H1 (cell line): ENCODE data around the gene ELMOD1. TPM values are rescaled to one million over a fixed set of nuclear protein-coding genes. Genes with fewer than 3 reads are reported as not detected.

Experiments used
- CTCF ChIA-PET: fragments of 300-600 bp; sonication (Branson Sonifier 250); formaldehyde crosslinking; loops from one replicate; lab custom pipeline; 2021; ENCODE audit not compliant: partially characterized antibody; lab: Charles Lee
- POLR2A ChIA-PET: fragments of 300-600 bp; sonication (Branson Sonifier 250); formaldehyde crosslinking; loops from one replicate; lab custom pipeline; 2021; ENCODE audit warnings: inconsistent platforms; ENCODE audit not compliant: partially characterized antibody; lab: Charles Lee
- DNase-seq, 2 experiments: peaks; one replicate each; pipeline versions ENCODE4 v3.0.0 to v3.0.0-alpha.2; 2010 to 2022; ENCODE audit warnings: low spot score in 2 of 2, low read depth in 1 of 2, mixed read lengths in 1 of 2
- FAIRE-seq: peaks from 2 replicates; lab custom pipeline; 2011; peaks lifted over from hg19 to GRCh38; lab: Jason Lieb, UNC
- H2AFZ ChIP-seq: 2 replicates; pipeline ENCODE4 v1.8.1; 2012; ENCODE audit warnings: low read length, inconsistent platforms
- H2AK5ac ChIP-seq: 2 replicates; pipeline ENCODE4 v1.6.1; 2013; ENCODE audit warnings: low read depth, low read length
- H2BK120ac ChIP-seq: replicated peaks from 2 replicates; pipeline ENCODE3; 2013; ENCODE audit warnings: low read depth, low read length, inconsistent platforms
- H2BK12ac ChIP-seq: 2 replicates; pipeline ENCODE4 v1.6.1; 2013; ENCODE audit warnings: low read depth, low read length
- H2BK15ac ChIP-seq: 2 replicates; pipeline ENCODE4 v1.6.1; 2013; ENCODE audit warnings: low read length
- H2BK20ac ChIP-seq: 2 replicates; pipeline ENCODE4 v1.6.1; 2013; ENCODE audit warnings: low read length
- H2BK5ac ChIP-seq: 2 replicates; pipeline ENCODE4 v1.6.1; 2013; ENCODE audit warnings: low read depth, low read length
- H3K14ac ChIP-seq: 2 replicates; pipeline ENCODE4 v1.6.1; 2013; ENCODE audit warnings: inconsistent platforms; ENCODE audit not compliant: insufficient read length
- H3K18ac ChIP-seq: 2 replicates; pipeline ENCODE4 v1.6.1; 2013; ENCODE audit warnings: low read length; ENCODE audit errors: extremely low read depth
- H3K23ac ChIP-seq: 2 replicates; pipeline ENCODE4 v1.6.1; 2013; ENCODE audit warnings: inconsistent platforms; ENCODE audit not compliant: insufficient read length
- H3K23me2 ChIP-seq: 2 replicates; pipeline ENCODE4 v1.6.1; 2013; ENCODE audit warnings: low read depth, low read length
- H3K27ac ChIP-seq: 2 replicates; pipeline ENCODE4 v1.6.1; 2011; ENCODE audit warnings: low read depth, low read length, inconsistent platforms
- H3K27me3 ChIP-seq, 4 experiments: replicated peaks in 1 of 4; 1 replicate in 1 of 4; 2 replicates in 3 of 4; pipeline versions ENCODE4 v1.6.1 to v1.8.1; 2011 to 2013; ENCODE audit warnings: low read length in 3 of 4, mild to moderate bottlenecking in 3 of 4, inconsistent platforms in 2 of 4, mixed read lengths in 2 of 4, moderate library complexity in 1 of 4; ENCODE audit not compliant: control insufficient read depth in 3 of 4, insufficient read depth in 3 of 4; ENCODE audit errors: extremely low read depth in 1 of 4
- H3K36me3 ChIP-seq, 4 experiments: 2 replicates each; pipeline versions ENCODE4 v1.6.1 to v1.8.1; 2011 to 2013; ENCODE audit warnings: mild to moderate bottlenecking in 4 of 4, low read length in 3 of 4, moderate library complexity in 2 of 4, control low read depth in 1 of 4, inconsistent platforms in 1 of 4; ENCODE audit not compliant: insufficient read depth in 4 of 4, control insufficient read depth in 2 of 4
- H3K4ac ChIP-seq: replicated peaks from 2 replicates; pipeline ENCODE3; 2013; ENCODE audit warnings: low read length, low read depth, mixed read lengths, inconsistent platforms; ENCODE audit not compliant: insufficient read length
- H3K4me1 ChIP-seq, 4 experiments: replicated peaks in 1 of 4; 1 replicate in 1 of 4; 2 replicates in 3 of 4; pipeline versions ENCODE4 v1.6.1 to v1.8.1; 2011 to 2013; ENCODE audit warnings: low read length in 3 of 4, inconsistent platforms in 2 of 4, mixed read lengths in 1 of 4; ENCODE audit not compliant: insufficient read depth in 4 of 4, control insufficient read depth in 3 of 4
- H3K4me2 ChIP-seq, 2 experiments: 2 replicates each; pipeline versions ENCODE4 v1.6.1 to v1.8.1; 2011 to 2013; ENCODE audit warnings: low read depth in 2 of 2, low read length in 2 of 2, control low read depth in 1 of 2, inconsistent platforms in 1 of 2, mild to moderate bottlenecking in 1 of 2; ENCODE audit not compliant: insufficient read depth in 1 of 2
- H3K4me3 ChIP-seq, 4 experiments: fragments of 200-600, 300-600 bp in 1 of 4; sonication (generic), shearing (Covaris generic), sonication (Bioruptor Twin) in 1 of 4; 2 replicates each; pipeline versions ENCODE4 v1.5.1 to v1.8.1; 2011 to 2016; ENCODE audit warnings: low read length in 4 of 4, low read depth in 3 of 4, control low read depth in 2 of 4, inconsistent platforms in 2 of 4, mild to moderate bottlenecking in 2 of 4, mixed read lengths in 1 of 4, moderate library complexity in 1 of 4; ENCODE audit not compliant: insufficient read depth in 2 of 4; ENCODE audit errors: extremely low read depth in 1 of 4
- H3K56ac ChIP-seq: replicated peaks from 2 replicates; pipeline ENCODE3; 2013; ENCODE audit warnings: low read depth, mild to moderate bottlenecking, mixed read lengths, low read length, inconsistent platforms; ENCODE audit not compliant: insufficient read length
- H3K79me1 ChIP-seq: 2 replicates; pipeline ENCODE4 v1.6.1; 2013; ENCODE audit warnings: low read depth, low read length, control low read depth
- H3K79me2 ChIP-seq, 2 experiments: 2 replicates each; pipeline versions ENCODE4 v1.6.1 to v1.8.1; 2012 to 2013; ENCODE audit warnings: low read length in 2 of 2, mild to moderate bottlenecking in 2 of 2, inconsistent platforms in 1 of 2; ENCODE audit not compliant: insufficient read depth in 2 of 2, control insufficient read depth in 1 of 2
- H3K9ac ChIP-seq, 4 experiments: replicated peaks in 1 of 4; 1 replicate in 1 of 4; 2 replicates in 3 of 4; pipeline versions ENCODE4 v1.6.1 to v1.8.1; 2011 to 2013; ENCODE audit warnings: low read depth in 3 of 4, low read length in 3 of 4, control low read depth in 2 of 4, mild to moderate bottlenecking in 2 of 4, moderate library complexity in 2 of 4, inconsistent platforms in 1 of 4; ENCODE audit errors: extremely low read depth in 1 of 4
- H3K9me3 ChIP-seq, 2 experiments: 2 replicates each; pipeline versions ENCODE4 v1.6.1 to v1.8.1; 2012 to 2013; ENCODE audit warnings: mild to moderate bottlenecking in 2 of 2, moderate library complexity in 2 of 2, control low read depth in 1 of 2, inconsistent platforms in 1 of 2, low read depth in 1 of 2, low read length in 1 of 2, mixed read lengths in 1 of 2; ENCODE audit not compliant: insufficient read depth in 2 of 2
- H4K20me1 ChIP-seq, 2 experiments: replicated peaks in 1 of 2; 2 replicates each; pipeline versions ENCODE3 to v1.8.1; 2011 to 2013; ENCODE audit warnings: inconsistent platforms in 2 of 2, low read length in 2 of 2, mild to moderate bottlenecking in 1 of 2; ENCODE audit not compliant: insufficient read depth in 2 of 2, control insufficient read depth in 1 of 2
- H4K5ac ChIP-seq: 2 replicates; pipeline ENCODE4 v1.6.1; 2013; ENCODE audit warnings: low read length, low read depth, mixed read lengths, inconsistent platforms; ENCODE audit not compliant: insufficient read length
- H4K8ac ChIP-seq: 2 replicates; pipeline ENCODE4 v1.8.0; 2013; ENCODE audit warnings: mild to moderate bottlenecking, moderate library complexity, low read length, inconsistent platforms; ENCODE audit not compliant: insufficient read depth; ENCODE audit errors: extremely low read depth
- H4K91ac ChIP-seq: replicated peaks from 2 replicates; pipeline ENCODE3; 2013; ENCODE audit warnings: low read length, mixed read lengths, inconsistent platforms; ENCODE audit not compliant: insufficient read length
- BACH1 ChIP-seq: IDR thresholded peaks from 2 replicates; pipeline ENCODE4 v1.6.1; 2012; ENCODE audit warnings: low read length, improper control_type of control experiment
- BCL11A ChIP-seq, 2 experiments: IDR thresholded peaks; one replicate each; pipeline ENCODE4 v1.6.1; 2011; ENCODE audit warnings: low read depth in 2 of 2, low read length in 2 of 2, mild to moderate bottlenecking in 2 of 2
- CBX8 ChIP-seq: fragments of 300-800, 300-1000 bp; sonication (generic); IDR thresholded peaks from 2 replicates; pipeline ENCODE4 v1.7.1; 2016; ENCODE audit warnings: low read depth, low read length, borderline replicate concordance
- CHD1 ChIP-seq: IDR thresholded peaks from 2 replicates; pipeline ENCODE4 v1.6.1; 2012; ENCODE audit warnings: low read depth, low read length, improper control_type of control experiment
- EGR1 ChIP-seq: IDR thresholded peaks from 2 replicates; pipeline ENCODE4 v1.6.1; 2011; ENCODE audit warnings: low read depth, low read length, borderline replicate concordance
- EZH2 ChIP-seq: fragments of 200-600 bp; sonication (generic); IDR thresholded peaks from 2 replicates; pipeline ENCODE4 v1.7.1; 2012; ENCODE audit warnings: low read depth, mild to moderate bottlenecking, moderate library complexity, low read length, inconsistent platforms; ENCODE audit not compliant: severe bottlenecking
- JUN ChIP-seq: IDR thresholded peaks from 2 replicates; pipeline ENCODE4 v1.6.1; 2011; ENCODE audit warnings: low read depth, mild to moderate bottlenecking, improper control_type of control experiment, low read length
- MAFK ChIP-seq: IDR thresholded peaks from 2 replicates; pipeline ENCODE4 v1.6.1; 2012; ENCODE audit warnings: low read depth, mild to moderate bottlenecking, improper control_type of control experiment, low read length
- NANOG ChIP-seq: IDR thresholded peaks from 2 replicates; pipeline ENCODE4 v1.6.1; 2011; ENCODE audit warnings: low read length, low read depth, mild to moderate bottlenecking, inconsistent platforms; ENCODE audit not compliant: insufficient read depth, poor library complexity, severe bottlenecking
- RBBP5 ChIP-seq: IDR thresholded peaks from 2 replicates; pipeline ENCODE4 v1.7.1; 2012; ENCODE audit warnings: low read depth, mild to moderate bottlenecking, inconsistent platforms, low read length, moderate library complexity, borderline replicate concordance
- YY1 ChIP-seq: IDR thresholded peaks from 2 replicates; pipeline ENCODE4 v1.6.1; 2011; ENCODE audit warnings: low read depth, mild to moderate bottlenecking, low read length
- ZNF274 ChIP-seq: IDR thresholded peaks from 2 replicates; pipeline ENCODE4 v1.7.0; 2012; ENCODE audit warnings: low read length, borderline replicate concordance; ENCODE audit errors: extremely low read depth
- WGBS, 2 experiments: shearing (Covaris generic) in 1 of 2; methylation state at CpG; one replicate each; pipeline versions ENCODE4 v1.1.6 to v1.1.7; 2013 to 2015; ENCODE audit warnings: low lambda C conversion rate in 2 of 2, mixed read lengths in 2 of 2, inconsistent platforms in 1 of 2, low coverage in 1 of 2, missing lambda C conversion rate in 1 of 2; ENCODE audit not compliant: insufficient replicate concordance in 2 of 2, insufficient coverage in 1 of 2, insufficient read length in 1 of 2; ENCODE audit errors: extremely low coverage in 1 of 2, missing lambda C conversion rate in 1 of 2; 5-methylcytosine and 5-hydroxymethylcytosine counted together
- polyA plus RNA-seq, 7 experiments: library from polyadenylated mRNA; depleted of rRNA in 3 of 7; stranded (reverse) in 5 of 7; unstranded in 2 of 7; fragments of >200 nt in 5 of 7; fragments of 200-250 nt in 2 of 7; gene quantifications; 1 replicate in 5 of 7; 2 replicates in 1 of 7; 4 replicates in 1 of 7; pipeline versions ENCODE4 v1.2.1 to v1.2.3, GENCODE V29; 2011 to 2013; ENCODE audit warnings: missing spikeins in 2 of 7, mixed read lengths in 2 of 7
- total RNA-seq: library from RNA; stranded (reverse); fragmentation: NEBNext Ultra II Directional; extraction: Animal tissue kit (Norgen Biotek cat#: 25700); gene quantifications from 2 replicates; pipeline ENCODE4 v1.2.1, GENCODE V29; 2021

ELMOD1 gene
- total and polyA plus RNA-seq, 2 of the 8 experiments (the other 6 are each of a cell fraction or from before 2014, with no cell fraction given): 0.47 to 1.6 TPM

DNA sequence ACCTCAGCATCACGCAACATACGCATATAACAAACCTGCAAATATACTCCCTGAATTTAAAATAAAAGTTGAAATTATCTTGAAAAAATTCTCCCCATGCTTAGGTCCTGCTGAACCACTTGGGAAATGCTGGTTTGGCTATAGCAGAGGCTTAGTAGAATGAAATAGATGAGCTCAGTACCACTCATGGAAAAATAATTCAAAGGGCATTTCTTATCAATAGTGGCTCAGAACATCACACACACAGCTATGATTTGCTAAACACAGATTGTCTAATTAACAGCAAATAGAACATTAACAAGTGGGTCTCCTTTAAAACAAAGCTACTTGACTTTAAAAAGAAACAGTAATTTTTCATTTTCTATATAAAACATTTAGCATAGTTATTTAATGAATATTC lies 21.5 kb downstream of the ELMOD1 start:
- ChIA-PET CTCF (interaction anchor here (0.8 to 1.3 kb wide), 3 partner anchors 36 to 44 kb away, joined by 3 to 5 read pairs (median 4); no protein-coding TSS in a partner anchor), POLR2A (no interaction called here)
- Histone ChIP-seq H4K91ac (no peak overlapping the region), H3K4me3 (no peak overlapping the region), H3K9me3 (no peaks in the 10 kb centered on the region), H4K8ac (no peak overlapping the region), H3K14ac (no peak overlapping the region), H3K36me3 (no peaks in the 10 kb centered on the region), H3K23me2 (no peaks in the 10 kb centered on the region), H3K4me2 (no peak overlapping the region), H2AK5ac (no peak overlapping the region), H2BK15ac (no peak overlapping the region), H2AFZ (no peak overlapping the region), H2BK20ac (no peak overlapping the region), H3K79me1 (no peaks in the 10 kb centered on the region), H3K79me2 (no peaks in the 10 kb centered on the region), H2BK12ac (no peak overlapping the region), H3K23ac (no peak overlapping the region), H3K4me1 (peaks cover 0 to 3% (median 0%) of the 10 kb centered on the region in 4 experiments; a peak in 1 of 7 replicates), H3K18ac (no peak overlapping the region), H3K27ac (no peak overlapping the region), H2BK5ac (no peak overlapping the region), H3K27me3 (peaks cover 0 to 5% (median under 1%) of the 10 kb centered on the region in 4 experiments; a peak in 2 of 7 replicates), H4K5ac (no peak overlapping the region), H2BK120ac (no peak overlapping the region), H4K20me1 (no peaks in the 10 kb centered on the region), H3K56ac (no peak overlapping the region), H3K4ac (no peak overlapping the region), H3K9ac (no peak overlapping the region)
- no peak for FAIRE-seq
- WGBS, 2 experiments: 96% methylated on average over 2 of the region's 2 CpGs; no CpG with 5 or more reads in 1 of the 2 experiments
- TF ChIP-seq BCL11A (IDR thresholded peaks at IDR 0.05; ENCODE audit: low read depth in 2 of 2, low read length in 2 of 2) (no peak), BACH1 (no peak), RBBP5 (no peak), EZH2 (no peak), CHD1 (no peak), CBX8 (no peak), JUN (no peak), EGR1 (no peak), NANOG (no peak), MAFK (no peak), ZNF274 (no peak), YY1 (no peak)
- no peak for DNase-seq
